Measurements from ENCODE around the gene CPED1. TPM values are rescaled to one million over a fixed set of nuclear protein-coding genes. Genes with fewer than 3 reads are reported as not detected.

Gene CPED1
- total RNA-seq, 3 donors from 2014 or later (not counting 1 experiment from before 2014, with no cell fraction given) = 0.50 to 1.3 (median 0.96) TPM

- no peaks in the 10 kb centered on the region for H3K4me1 ChIP-seq (ENCODE audit: control insufficient read depth, insufficient read depth, low read length)
- peaks cover 6 to 14% of the 10 kb centered on the region in 2 donors for H3K27me3 Mint-ChIP-seq (ENCODE audit: low read depth in 2 of 2)
- H3K27me3 ChIP-seq (ENCODE audit: control insufficient read depth, insufficient read depth, low read length) = no peaks in the 10 kb centered on the region
- no peak overlapping the region for H3K4me3 ChIP-seq (ENCODE audit: low read length)
- H3K4me3 Mint-ChIP-seq = no peak overlapping the region
- H3K27ac ChIP-seq (ENCODE audit: low read length) = no peak overlapping the region
- no peaks in the 10 kb centered on the region for H3K9me3 ChIP-seq (ENCODE audit: control insufficient read depth, insufficient read depth, low read length)
- WGBS (ENCODE audit: insufficient coverage) = 63% methylated on average over 4 of the region's 4 CpGs
- ATAC-seq = no peak
- H3K36me3 ChIP-seq (ENCODE audit: control insufficient read depth, insufficient read depth, low read length) = no peaks in the 10 kb centered on the region
- no peaks in the 10 kb centered on the region for H3K4me1 Mint-ChIP-seq
- no peaks in the 10 kb centered on the region for H3K36me3 Mint-ChIP-seq
- peaks cover 0 to 2% of the 10 kb centered on the region in 2 donors for H3K9me3 Mint-ChIP-seq
- no peak for DNase-seq
- intact Hi-C loops (cut with micrococcal nuclease) = no loop called here
- no peak overlapping the region for H3K27ac Mint-ChIP-seq
- no peak for TF ChIP-seq CTCF (IDR thresholded peaks at IDR 0.05)
These were observed 168.8 kb downstream of the CPED1 start for GRCh38 chr7:121157341-121157751.

- Mint-ChIP-seq H3K9me3 (peaks cover 0 to 2% of the 10 kb centered on the region in 2 donors), H3K4me3 (no peak overlapping the region), H3K36me3 (no peaks in the 10 kb centered on the region), H3K27ac (no peak overlapping the region), H3K4me1 (no peaks in the 10 kb centered on the region), H3K27me3 (ENCODE audit: low read depth in 2 of 2) (peaks cover 6 to 14% of the 10 kb centered on the region in 2 donors)
- DNase-seq = no peak
- H3K36me3 ChIP-seq (ENCODE audit: control insufficient read depth, insufficient read depth, low read length) = no peaks in the 10 kb centered on the region
- intact Hi-C loops (cut with micrococcal nuclease) = no loop called here
- no peak overlapping the region for H3K27ac ChIP-seq (ENCODE audit: low read length)
- ATAC-seq = no peak
- H3K27me3 ChIP-seq (ENCODE audit: control insufficient read depth, insufficient read depth, low read length) = no peaks in the 10 kb centered on the region
- TF ChIP-seq CTCF (IDR thresholded peaks at IDR 0.05) = no peak
- H3K4me1 ChIP-seq (ENCODE audit: control insufficient read depth, insufficient read depth, low read length) = no peaks in the 10 kb centered on the region
- H3K9me3 ChIP-seq (ENCODE audit: control insufficient read depth, insufficient read depth, low read length) = no peaks in the 10 kb centered on the region
- WGBS (ENCODE audit: insufficient coverage) = 95% methylated on average over 2 of the region's 2 CpGs
- no peak overlapping the region for H3K4me3 ChIP-seq (ENCODE audit: low read length)
These were observed 169.5 kb downstream of the CPED1 start for GRCh38 chr7:121157885-121158590.

- TF ChIP-seq CTCF (IDR thresholded peaks at IDR 0.05) = no peak
- Histone ChIP-seq H3K27me3 (ENCODE audit: control insufficient read depth, insufficient read depth, low read length) (no peaks in the 10 kb centered on the region), H3K4me1 (ENCODE audit: control insufficient read depth, insufficient read depth, low read length) (no peaks in the 10 kb centered on the region), H3K4me3 (ENCODE audit: low read length) (no peak overlapping the region), H3K27ac (ENCODE audit: low read length) (no peak overlapping the region), H3K9me3 (ENCODE audit: control insufficient read depth, insufficient read depth, low read length) (no peaks in the 10 kb centered on the region), H3K36me3 (ENCODE audit: control insufficient read depth, insufficient read depth, low read length) (no peaks in the 10 kb centered on the region)
- H3K4me3 Mint-ChIP-seq = no peak overlapping the region
- WGBS (ENCODE audit: insufficient coverage) = no CpG with 5 or more reads among the region's 3 CpGs
- intact Hi-C loops (cut with micrococcal nuclease) = no loop called here
- no peaks in the 10 kb centered on the region for H3K36me3 Mint-ChIP-seq
- peaks cover 6 to 14% of the 10 kb centered on the region in 2 donors for H3K27me3 Mint-ChIP-seq (ENCODE audit: low read depth in 2 of 2)
- no peaks in the 10 kb centered on the region for H3K4me1 Mint-ChIP-seq
- DNase-seq (no peak), ATAC-seq (no peak)
- peaks cover 0 to 2% of the 10 kb centered on the region in 2 donors for H3K9me3 Mint-ChIP-seq
- H3K27ac Mint-ChIP-seq = no peak overlapping the region
These were observed 170.2 kb downstream of the CPED1 start for GRCh38 chr7:121158665-121159064.

GRCh38 chr7:121159553-121159952 is 171.0 kb downstream of the CPED1 start:
- intact Hi-C loops (cut with micrococcal nuclease) = no loop called here
- Mint-ChIP-seq H3K4me3 (no peak overlapping the region), H3K27me3 (ENCODE audit: low read depth in 2 of 2) (peaks cover 8 to 14% of the 10 kb centered on the region in 2 donors), H3K9me3 (peaks cover 0 to 2% of the 10 kb centered on the region in 2 donors), H3K27ac (no peak overlapping the region), H3K4me1 (no peaks in the 10 kb centered on the region), H3K36me3 (no peaks in the 10 kb centered on the region)
- Histone ChIP-seq H3K9me3 (ENCODE audit: control insufficient read depth, insufficient read depth, low read length) (no peaks in the 10 kb centered on the region), H3K4me3 (ENCODE audit: low read length) (no peak overlapping the region), H3K27me3 (ENCODE audit: control insufficient read depth, insufficient read depth, low read length) (no peaks in the 10 kb centered on the region), H3K4me1 (ENCODE audit: control insufficient read depth, insufficient read depth, low read length) (no peaks in the 10 kb centered on the region), H3K36me3 (ENCODE audit: control insufficient read depth, insufficient read depth, low read length) (no peaks in the 10 kb centered on the region), H3K27ac (ENCODE audit: low read length) (no peak overlapping the region)
- ATAC-seq (no peak), DNase-seq (no peak)
- no peak for TF ChIP-seq CTCF (IDR thresholded peaks at IDR 0.05)
- 86% methylated on average over 1 of the region's 3 CpGs for WGBS (ENCODE audit: insufficient coverage)

Measured in natural killer cell (primary cell).